ENCODE results near the gene PTK7. TPM values are rescaled to one million over a fixed set of nuclear protein-coding genes. Genes with fewer than 3 reads are reported as not detected.

PTK7 gene
- total RNA-seq, 1 donor from 2014 or later = 68.0 TPM

- H3K4me3 ChIP-seq = no peak overlapping the region
- Mint-ChIP-seq H3K27me3 (ENCODE audit: insufficient read depth, low read depth) (peaks cover 6% of the 10 kb centered on the region), H3K4me3 (no peak overlapping the region), H3K36me3 (peaks cover 8% of the 10 kb centered on the region), H3K4me1 (no peaks in the 10 kb centered on the region), H3K27ac (no peak overlapping the region), H3K9me3 (no peaks in the 10 kb centered on the region)
- H3K9ac ChIP-seq = no peak overlapping the region
- DNase-seq (ENCODE audit: low spot score) = no peak
- no peaks in the 10 kb centered on the region for H3K36me3 ChIP-seq
- no peaks in the 10 kb centered on the region for H3F3A ChIP-seq (ENCODE audit: low read depth)
- no peaks in the 10 kb centered on the region for H3K4me1 ChIP-seq
- no peaks in the 10 kb centered on the region for H4K20me1 ChIP-seq (ENCODE audit: low read depth)
- no peak overlapping the region for H3K27ac ChIP-seq
- no peaks in the 10 kb centered on the region for H3K79me2 ChIP-seq (ENCODE audit: low read depth)
- TF ChIP-seq EZH2 (IDR thresholded peaks at IDR 0.05) = no peak
- TF ChIP-seq CTCF (IDR thresholded peaks at IDR 0.05) = no peak
- TF ChIP-seq EZH2phosphoT487 (IDR thresholded peaks at IDR 0.05) = no peak
- no peaks in the 10 kb centered on the region for H3K27me3 ChIP-seq
- no peak overlapping the region for H2AFZ ChIP-seq (replicated peaks)
- H3K9me3 ChIP-seq (ENCODE audit: low read depth) = no peaks in the 10 kb centered on the region
- H3K4me2 ChIP-seq = no peak overlapping the region
Measured at GRCh38 chr6:43202451-43202850, 126.3 kb downstream of the PTK7 start.

GRCh38 chr6:43203029-43203717, 127.1 kb downstream of the PTK7 start:
- Histone ChIP-seq H3K27ac (no peak overlapping the region), H2AFZ (replicated peaks) (no peak overlapping the region), H3F3A (ENCODE audit: low read depth) (no peaks in the 10 kb centered on the region), H3K36me3 (no peaks in the 10 kb centered on the region), H3K4me1 (no peaks in the 10 kb centered on the region), H4K20me1 (ENCODE audit: low read depth) (no peaks in the 10 kb centered on the region), H3K4me2 (no peak overlapping the region), H3K79me2 (ENCODE audit: low read depth) (no peaks in the 10 kb centered on the region), H3K9me3 (ENCODE audit: low read depth) (no peaks in the 10 kb centered on the region), H3K27me3 (no peaks in the 10 kb centered on the region), H3K4me3 (no peak overlapping the region), H3K9ac (no peak overlapping the region)
- TF ChIP-seq CTCF (IDR thresholded peaks at IDR 0.05) = no peak
- TF ChIP-seq EZH2 (IDR thresholded peaks at IDR 0.05) = no peak
- TF ChIP-seq EZH2phosphoT487 (IDR thresholded peaks at IDR 0.05) = no peak
- DNase-seq (ENCODE audit: low spot score) = no peak
- Mint-ChIP-seq H3K27ac (no peak overlapping the region), H3K4me3 (peak overlapping the region; percentile 11), H3K9me3 (no peaks in the 10 kb centered on the region), H3K27me3 (ENCODE audit: insufficient read depth, low read depth) (peaks cover 6% of the 10 kb centered on the region), H3K4me1 (no peaks in the 10 kb centered on the region), H3K36me3 (peaks cover 6% of the 10 kb centered on the region)

GRCh38 chr6:43203718-43204095, 127.6 kb downstream of the PTK7 start:
- H3K9ac ChIP-seq = no peak overlapping the region
- peaks cover 6% of the 10 kb centered on the region for H3K27me3 Mint-ChIP-seq (ENCODE audit: insufficient read depth, low read depth)
- no peaks in the 10 kb centered on the region for H3K4me1 ChIP-seq
- H3K4me2 ChIP-seq = no peak overlapping the region
- H3K27me3 ChIP-seq = no peaks in the 10 kb centered on the region
- TF ChIP-seq EZH2phosphoT487 (IDR thresholded peaks at IDR 0.05) (no peak), EZH2 (IDR thresholded peaks at IDR 0.05) (no peak), CTCF (IDR thresholded peaks at IDR 0.05) (no peak)
- no peaks in the 10 kb centered on the region for H3K9me3 ChIP-seq (ENCODE audit: low read depth)
- H2AFZ ChIP-seq (replicated peaks) = no peak overlapping the region
- no peaks in the 10 kb centered on the region for H4K20me1 ChIP-seq (ENCODE audit: low read depth)
- H3K4me3 ChIP-seq = no peak overlapping the region
- H3K79me2 ChIP-seq (ENCODE audit: low read depth) = no peaks in the 10 kb centered on the region
- no peak for DNase-seq (ENCODE audit: low spot score)
- H3K9me3 Mint-ChIP-seq = no peaks in the 10 kb centered on the region
- no peaks in the 10 kb centered on the region for H3K4me1 Mint-ChIP-seq
- H3K36me3 ChIP-seq = no peaks in the 10 kb centered on the region
- H3K27ac ChIP-seq = no peak overlapping the region
- peaks cover 6% of the 10 kb centered on the region for H3K36me3 Mint-ChIP-seq
- H3K4me3 Mint-ChIP-seq = no peak overlapping the region
- H3K27ac Mint-ChIP-seq = peak overlapping the region; percentile 32
- H3F3A ChIP-seq (ENCODE audit: low read depth) = no peaks in the 10 kb centered on the region

All from neural progenitor cell (in vitro differentiated cells).